Progenitor cell of endocrine pancreas (in vitro differentiated cells): Measurements from ENCODE around the gene GULP1. TPM values are rescaled to one million over a fixed set of nuclear protein-coding genes. Genes with fewer than 3 reads are reported as not detected.
"Not testable (repeated sequence)": the region's sequence is repeated elsewhere in the genome, so short reads cannot be mapped to it uniquely, and the experiment has no call there.

Experiments used
- DNase-seq: peaks from one replicate; pipeline ENCODE4 v3.0.0; 2021; ENCODE audit warnings: low spot score; ENCODE audit not compliant: unreplicated experiment
- H3K27ac Mint-ChIP-seq: 2 replicates; pipeline ENCODE4 v1.8.0; 2021; ENCODE audit warnings: mild to moderate bottlenecking, moderate library complexity, mixed read lengths
- H3K27me3 Mint-ChIP-seq: 2 replicates; pipeline ENCODE4 v1.8.0; 2021; ENCODE audit warnings: mixed read lengths
- H3K36me3 Mint-ChIP-seq: 2 replicates; pipeline ENCODE4 v1.8.0; 2022; ENCODE audit warnings: mixed read lengths; ENCODE audit not compliant: insufficient read depth
- H3K4me1 Mint-ChIP-seq: 2 replicates; pipeline ENCODE4 v1.8.0; 2021; ENCODE audit warnings: low read depth, mixed read lengths
- H3K4me3 Mint-ChIP-seq: 2 replicates; pipeline ENCODE4 v1.8.0; 2021; ENCODE audit warnings: low read depth, mild to moderate bottlenecking, moderate library complexity, mixed read lengths
- H3K9me3 Mint-ChIP-seq: 2 replicates; pipeline ENCODE4 v1.8.0; 2021; ENCODE audit warnings: low read depth, mixed read lengths
- CTCF ChIP-seq: fragments of 200-600 bp; sonication (generic); IDR thresholded peaks from one replicate; pipeline ENCODE4 v1.5.0; 2021; ENCODE audit warnings: antibody characterized with exemption, mild to moderate bottlenecking; ENCODE audit not compliant: unreplicated experiment
- total RNA-seq: library from RNA; stranded (reverse); gene quantifications from 2 replicates; pipeline ENCODE4 v1.2.1, GENCODE V29; 2021

GULP1 gene
- total RNA-seq, 1 donor from 2014 or later = 39.4 TPM

GRCh38 chr2:188279093-188279445 lies 12.6 kb upstream of the GULP1 start:
- no peak for TF ChIP-seq CTCF
- Mint-ChIP-seq H3K9me3 (peaks cover 14% of the 10 kb centered on the region), H3K27me3 (peaks cover 8% of the 10 kb centered on the region), H3K4me3 (no peak overlapping the region), H3K27ac (no peak overlapping the region), H3K36me3 (peaks cover 4% of the 10 kb centered on the region), H3K4me1 (peaks cover 11% of the 10 kb centered on the region)
- no peak for DNase-seq

- Mint-ChIP-seq H3K4me1 (peaks cover 11% of the 10 kb centered on the region), H3K36me3 (peaks cover 4% of the 10 kb centered on the region), H3K27ac (no peak overlapping the region), H3K4me3 (no peak overlapping the region), H3K27me3 (peaks cover 8% of the 10 kb centered on the region), H3K9me3 (peaks cover 14% of the 10 kb centered on the region)
- no peak for DNase-seq
- TF ChIP-seq CTCF = no peak
Observed at GRCh38 chr2:188280811-188281222, 10.9 kb upstream of the GULP1 start.

GRCh38 chr2:188282907-188283306 lies 8.8 kb upstream of the GULP1 start:
- Mint-ChIP-seq H3K27ac (no peak overlapping the region), H3K9me3 (peaks cover 15% of the 10 kb centered on the region), H3K4me1 (peaks cover 11% of the 10 kb centered on the region), H3K36me3 (peaks cover 4% of the 10 kb centered on the region), H3K27me3 (peaks cover 8% of the 10 kb centered on the region), H3K4me3 (no peak overlapping the region)
- TF ChIP-seq CTCF = no peak
- no peak for DNase-seq

GRCh38 chr2:188284251-188284650 lies 7.4 kb upstream of the GULP1 start:
- Mint-ChIP-seq H3K9me3 (peaks cover 18% of the 10 kb centered on the region), H3K27ac (peak overlapping the region; percentile 56)
- not testable (repeated sequence) for DNase-seq, H3K36me3 Mint-ChIP-seq, H3K4me1 Mint-ChIP-seq, H3K27me3 Mint-ChIP-seq, H3K4me3 Mint-ChIP-seq

GRCh38 chr2:188285049-188285448 lies 6.6 kb upstream of the GULP1 start:
- peaks cover 5% of the 10 kb centered on the region for H3K4me1 Mint-ChIP-seq
- no peak overlapping the region for H3K4me3 Mint-ChIP-seq
- peaks cover 4% of the 10 kb centered on the region for H3K36me3 Mint-ChIP-seq
- H3K9me3 Mint-ChIP-seq = peaks cover 18% of the 10 kb centered on the region
- DNase-seq = no peak
- no peak for TF ChIP-seq CTCF
- no peaks in the 10 kb centered on the region for H3K27me3 Mint-ChIP-seq
- no peak overlapping the region for H3K27ac Mint-ChIP-seq

- Mint-ChIP-seq H3K4me3 (no peak overlapping the region), H3K27me3 (no peaks in the 10 kb centered on the region), H3K9me3 (peaks cover 18% of the 10 kb centered on the region), H3K4me1 (peaks cover 4% of the 10 kb centered on the region), H3K36me3 (peaks cover 4% of the 10 kb centered on the region), H3K27ac (no peak overlapping the region)
- TF ChIP-seq CTCF = no peak
- no peak for DNase-seq
Observed at GRCh38 chr2:188285774-188286173, 5.9 kb upstream of the GULP1 start.
